T-helper 1 cell (primary cell): Measurements from ENCODE around the gene AMER3.
A peak's percentile ranks its signal among the peaks of the same experiment; 100 is the strongest.
"Not testable (repeated sequence)": the region's sequence is repeated elsewhere in the genome, so short reads cannot be mapped to it uniquely, and the experiment has no call there.

Source experiments
- DNase-seq, 5 donors: peaks; one replicate each; pipeline ENCODE4 v3.0.0-alpha.2; 2012 to 2020
- total RNA-seq, 4 donors: gene quantifications; one replicate each; lab custom pipeline; 2026; lab: John Stamatoyannopoulos, UW

The AMER3 gene
- 0 reads per million in 4 donors for total RNA-seq

DNA sequence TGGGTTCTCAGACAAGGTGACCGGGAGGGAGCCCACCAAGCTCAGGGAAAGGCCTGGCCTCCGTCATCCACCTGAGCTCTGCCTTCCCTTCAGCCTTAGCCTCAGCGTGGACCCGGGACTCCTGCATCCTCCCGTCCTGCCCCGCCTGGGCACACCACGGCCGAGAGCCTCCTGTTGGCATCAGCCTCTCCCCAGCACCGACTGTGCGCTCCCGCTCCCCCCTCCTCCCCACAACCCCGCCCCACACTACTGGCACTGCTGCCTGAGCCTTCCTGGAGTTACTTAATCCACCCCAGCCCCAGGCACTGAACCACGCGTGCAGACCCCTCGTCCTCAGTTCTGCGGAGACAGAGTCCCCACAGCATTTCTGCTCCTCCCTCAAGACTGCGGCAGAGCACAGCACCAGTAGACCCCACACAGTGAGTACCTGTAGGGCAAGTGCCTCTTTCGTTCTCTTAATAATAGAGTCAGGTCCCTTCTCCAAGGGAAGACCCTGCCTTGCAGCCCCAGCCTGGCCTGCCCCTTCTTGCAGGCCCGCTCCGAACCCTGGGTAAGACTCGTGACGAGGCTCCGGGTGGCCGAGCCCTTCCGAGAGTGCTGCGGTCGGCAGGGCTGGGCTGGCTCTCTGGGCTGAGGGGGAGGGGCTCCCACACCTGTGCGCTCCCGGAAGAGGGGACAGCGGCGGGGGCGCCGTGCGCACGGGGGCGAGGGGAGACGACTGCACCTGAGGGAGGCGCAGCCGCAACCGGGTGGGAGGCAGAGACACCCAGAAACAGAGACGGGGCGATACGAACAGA is at the start of gene AMER3:
TSS of gene AMER3 (plus strand) at position 285 of the 797 bp plus-strand sequence. CDS start 6,533 bp downstream, outside the sequence.
- no peak for DNase-seq

- DNase-seq = not testable (repeated sequence)
Observed at GRCh38 chr2:130714795-130715194, 40.5 kb upstream of the AMER3 start.

GRCh38 chr2:130720036-130720435 is 35.3 kb upstream of the AMER3 start:
- DNase-seq = no peak

DNA sequence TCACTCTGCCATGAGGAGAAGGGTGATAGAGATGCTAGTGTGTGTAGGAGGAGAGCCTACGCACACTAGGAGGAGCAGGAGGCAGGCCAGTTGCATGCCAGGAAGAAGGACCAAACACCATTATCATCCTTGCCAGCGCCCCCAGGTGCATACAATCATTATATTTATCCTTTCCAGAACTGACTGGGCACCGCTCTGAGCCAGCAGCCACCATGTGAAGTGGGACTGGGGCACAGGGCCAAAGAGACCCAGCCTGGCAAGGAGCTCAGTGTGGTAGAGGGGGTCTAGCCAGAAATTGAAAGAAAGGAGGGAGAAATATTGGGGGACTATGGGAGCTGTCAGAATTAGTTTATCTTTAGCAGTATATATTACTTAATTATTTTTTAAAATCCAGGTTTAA is 34.8 kb upstream of the AMER3 start:
- DNase-seq = no peak

DNA sequence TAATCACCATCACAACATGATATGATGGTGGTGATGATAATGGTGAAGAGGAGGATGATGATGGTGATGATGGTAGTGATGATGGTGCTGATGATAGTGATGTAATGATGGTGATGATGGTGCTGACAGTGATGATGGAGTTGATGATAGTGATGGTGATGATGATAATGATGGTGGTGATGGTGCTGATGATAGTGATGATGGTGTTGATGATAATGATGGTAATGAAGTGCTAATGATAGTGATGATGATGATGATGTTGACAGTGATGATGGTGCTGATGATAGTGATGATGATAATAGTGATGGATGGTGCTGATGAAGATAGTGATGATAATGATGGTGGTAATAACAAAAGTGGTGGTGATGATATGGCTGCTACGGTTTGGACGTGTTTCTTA is 30.9 kb upstream of the AMER3 start:
- DNase-seq = no peak

GRCh38 chr2:130726614-130727180 is 28.6 kb upstream of the AMER3 start:
- no peak for DNase-seq

DNA sequence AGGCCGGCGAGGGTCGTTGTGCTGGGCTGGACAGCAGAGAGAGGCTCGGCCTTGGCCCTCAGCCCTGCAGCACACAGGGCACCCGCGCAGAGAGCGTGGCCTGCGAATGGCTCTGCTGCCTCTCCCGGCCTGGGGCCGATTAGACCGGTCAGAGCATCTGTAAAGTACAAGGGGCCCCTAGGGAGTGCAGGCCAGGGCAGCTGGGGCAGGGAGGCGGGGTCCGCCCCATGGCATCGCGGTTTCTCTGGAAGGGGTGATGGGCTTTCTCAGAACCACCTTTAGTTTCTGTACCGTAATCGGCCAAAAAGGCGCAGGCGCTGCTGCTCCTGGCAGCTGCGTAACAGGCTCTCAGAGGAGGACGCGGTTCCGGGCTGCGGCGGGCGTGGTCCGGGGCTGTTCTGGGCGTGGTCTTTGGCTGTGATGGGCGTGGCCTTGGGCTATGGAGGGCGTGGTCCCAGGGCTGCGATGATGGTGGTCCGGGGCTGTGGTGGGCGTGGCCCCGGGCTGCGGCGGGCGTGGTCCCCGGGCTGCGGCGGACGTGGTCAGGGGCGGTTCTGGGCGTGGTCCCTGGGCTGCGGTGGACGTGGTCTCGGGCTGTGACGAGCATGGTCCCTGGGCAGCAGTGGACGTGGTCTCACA is 27.9 kb upstream of the AMER3 start:
- DNase-seq = peak; percentile 71 to 93 (median 85)

DNA sequence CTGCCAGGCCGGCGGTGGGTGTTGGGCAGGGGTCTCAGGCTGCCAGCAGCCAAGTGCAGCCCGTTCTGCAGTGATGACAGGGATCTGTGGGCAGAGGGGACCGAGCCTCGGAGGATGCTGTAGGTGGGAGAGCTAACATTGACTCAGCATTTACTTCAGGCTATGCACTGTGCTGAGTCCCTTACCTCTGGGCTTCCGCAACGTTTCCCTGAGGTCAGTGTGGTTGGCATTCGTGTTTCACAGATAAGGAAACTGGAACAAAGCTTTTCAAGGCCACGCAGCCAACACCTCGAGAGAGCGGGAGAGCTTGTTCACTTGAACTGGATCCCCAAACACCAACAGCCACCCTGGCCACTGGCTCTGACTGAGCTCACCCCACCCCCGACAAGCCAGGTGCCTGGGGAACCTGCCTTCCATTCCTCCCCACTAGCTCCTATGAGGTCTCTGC is 27.3 kb upstream of the AMER3 start:
- peak in 4 of 5 donors; percentile 23 to 75 (median 40) for DNase-seq

DNA sequence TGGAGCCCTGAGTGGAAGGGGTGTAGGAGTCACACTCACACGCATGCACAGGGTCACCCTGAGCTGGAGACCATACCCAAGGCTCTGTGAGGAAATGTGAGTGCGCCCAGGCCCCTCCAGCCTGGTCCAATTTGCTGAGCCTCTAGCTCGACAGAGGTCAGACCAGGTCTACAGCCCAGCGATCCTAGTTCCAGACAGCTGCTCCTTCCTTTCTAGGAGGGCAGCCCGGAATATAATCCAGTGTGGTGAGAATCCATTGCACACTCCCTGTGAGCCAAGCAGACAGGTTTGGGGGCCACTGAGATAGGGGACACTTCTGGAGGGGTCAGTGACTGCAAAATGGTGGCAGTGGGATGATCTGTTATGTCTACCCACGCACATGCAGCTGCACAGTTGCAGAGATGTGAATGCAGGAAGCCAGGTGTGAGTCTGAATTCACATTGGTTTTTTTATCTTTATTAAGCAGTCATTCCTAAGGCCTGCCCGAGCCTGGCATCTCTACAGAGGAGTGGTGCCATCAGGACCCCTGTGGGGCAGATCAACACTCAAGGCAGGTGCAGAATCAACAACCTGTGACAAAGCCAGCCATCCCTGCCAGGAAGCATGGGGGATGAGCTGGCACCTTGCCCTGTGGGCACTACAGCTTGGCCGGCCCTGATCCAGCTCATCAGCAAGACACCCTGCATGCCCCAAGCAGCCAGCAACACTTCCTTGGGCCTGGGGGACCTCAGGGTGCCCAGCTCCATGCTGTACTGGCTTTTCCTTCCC is 26.6 kb upstream of the AMER3 start, which contains the start of gene GPR148:
TSS of gene GPR148 (plus strand) at position 522 of the 768 bp plus-strand sequence. CDS start at position 604, 82 bp downstream.
- no peak for DNase-seq

DNA sequence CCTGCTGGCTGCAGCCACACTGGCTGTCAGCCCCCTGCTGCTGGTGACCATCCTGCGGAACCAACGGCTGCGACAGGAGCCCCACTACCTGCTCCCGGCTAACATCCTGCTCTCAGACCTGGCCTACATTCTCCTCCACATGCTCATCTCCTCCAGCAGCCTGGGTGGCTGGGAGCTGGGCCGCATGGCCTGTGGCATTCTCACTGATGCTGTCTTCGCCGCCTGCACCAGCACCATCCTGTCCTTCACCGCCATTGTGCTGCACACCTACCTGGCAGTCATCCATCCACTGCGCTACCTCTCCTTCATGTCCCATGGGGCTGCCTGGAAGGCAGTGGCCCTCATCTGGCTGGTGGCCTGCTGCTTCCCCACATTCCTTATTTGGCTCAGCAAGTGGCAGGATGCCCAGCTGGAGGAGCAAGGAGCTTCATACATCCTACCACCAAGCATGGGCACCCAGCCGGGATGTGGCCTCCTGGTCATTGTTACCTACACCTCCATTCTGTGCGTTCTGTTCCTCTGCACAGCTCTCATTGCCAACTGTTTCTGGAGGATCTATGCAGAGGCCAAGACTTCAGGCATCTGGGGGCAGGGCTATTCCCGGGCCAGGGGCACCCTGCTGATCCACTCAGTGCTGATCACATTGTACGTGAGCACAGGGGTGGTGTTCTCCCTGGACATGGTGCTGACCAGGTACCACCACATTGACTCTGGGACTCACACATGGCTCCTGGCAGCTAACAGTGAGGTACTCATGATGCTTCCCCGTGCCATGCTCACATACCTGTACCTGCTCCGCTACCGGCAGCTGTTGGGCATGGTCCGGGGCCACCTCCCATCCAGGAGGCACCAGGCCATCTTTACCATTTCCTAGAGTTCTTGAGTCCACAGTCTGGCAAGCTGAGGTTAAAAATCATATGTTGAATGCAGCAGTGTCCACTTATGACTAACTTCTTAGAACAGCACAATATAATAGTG is 25.7 kb upstream of the AMER3 start:
- DNase-seq = no peak

GRCh38 chr2:130732257-130732656 is 23.1 kb upstream of the AMER3 start:
- DNase-seq = not testable (repeated sequence)

GRCh38 chr2:130735200-130735599 is 20.1 kb upstream of the AMER3 start:
- no peak for DNase-seq

DNA sequence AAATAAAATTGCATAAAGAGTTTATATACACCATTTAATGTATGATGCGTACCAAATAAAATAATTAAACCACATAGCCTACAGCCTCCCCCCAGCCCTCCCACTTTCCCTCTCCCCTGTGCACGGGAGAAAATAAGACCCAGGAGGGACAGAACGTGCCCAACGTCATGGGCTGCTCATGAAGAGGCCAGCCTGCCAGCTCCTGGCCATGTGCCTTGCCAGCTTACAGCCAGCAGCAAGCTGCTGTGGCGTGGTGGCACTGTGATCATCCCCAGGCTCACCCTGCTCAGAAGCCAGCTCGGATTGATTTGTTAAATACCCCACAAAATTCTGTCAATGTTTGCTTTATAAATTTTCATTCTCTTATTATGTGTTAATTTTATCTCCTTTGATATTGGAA is 18.9 kb upstream of the AMER3 start:
- no peak for DNase-seq

DNA sequence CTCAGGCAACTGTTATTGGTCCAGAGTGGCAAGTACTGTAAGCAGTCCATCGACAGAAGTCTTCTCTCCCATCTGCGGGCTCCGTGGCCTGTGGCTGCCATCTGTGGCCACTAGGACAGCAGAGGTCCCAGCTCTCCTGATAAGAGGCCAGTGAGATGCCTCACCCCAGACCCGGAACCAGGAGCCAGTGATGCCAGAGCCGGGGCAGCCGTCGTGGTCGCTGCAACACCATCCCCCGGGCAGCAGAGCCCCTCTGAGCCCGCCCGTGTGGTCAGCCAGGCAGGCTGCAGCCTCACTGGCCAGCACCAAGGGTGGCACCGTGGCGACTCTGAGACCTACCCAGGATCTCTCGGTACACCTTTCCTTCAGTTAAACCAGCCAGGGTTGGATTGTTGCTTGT is 17.7 kb upstream of the AMER3 start:
- DNase-seq = no peak

- DNase-seq = no peak
Observed at GRCh38 chr2:130740671-130741070, 14.7 kb upstream of the AMER3 start.

DNA sequence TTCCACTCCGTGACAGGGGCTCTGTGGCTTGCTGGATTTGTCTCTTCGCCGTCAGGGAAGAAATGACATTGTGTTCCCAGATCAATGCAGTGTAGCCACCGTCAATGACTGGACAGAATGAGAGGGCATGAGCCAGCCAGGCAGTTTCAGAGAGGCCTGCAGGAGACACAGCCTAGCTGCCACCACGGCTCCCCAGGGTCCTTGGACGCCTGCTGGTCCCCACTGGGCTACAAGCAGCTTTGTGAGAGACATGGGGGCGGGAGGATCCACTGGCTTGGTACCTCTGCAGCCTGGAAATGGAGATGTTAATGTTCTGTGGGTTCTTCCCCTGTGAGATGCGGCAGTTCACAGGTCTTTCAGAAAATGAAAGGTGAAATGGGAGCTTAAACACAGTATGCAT is 12.1 kb upstream of the AMER3 start:
- DNase-seq = no peak

GRCh38 chr2:130744287-130745117 is 10.8 kb upstream of the AMER3 start:
- DNase-seq = no peak

DNA sequence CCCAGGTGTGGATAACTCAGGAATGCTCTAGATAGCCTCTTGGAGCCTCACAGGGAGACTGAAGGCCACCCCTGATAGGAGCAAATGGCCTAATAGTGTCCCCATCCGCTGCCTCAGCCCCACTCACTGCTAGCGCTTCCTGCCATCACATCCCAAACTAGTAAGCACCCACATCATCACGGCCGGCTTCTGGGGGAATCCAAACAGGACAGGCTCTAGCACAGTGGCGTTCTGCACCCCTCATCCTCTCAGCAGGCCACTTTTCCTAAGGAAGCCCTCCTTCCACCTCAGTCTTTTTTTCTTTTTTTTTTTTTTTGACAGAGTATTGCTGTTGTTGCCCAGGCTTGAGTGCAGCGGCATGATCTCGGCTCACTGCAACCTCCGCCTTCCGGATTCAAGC is 6.3 kb upstream of the AMER3 start:
- no peak for DNase-seq

- no peak for DNase-seq
Observed at GRCh38 chr2:130749641-130750040, 5.7 kb upstream of the AMER3 start.

GRCh38 chr2:130754811-130755210 is 529 bp upstream of the AMER3 start:
- no peak for DNase-seq
